ENCODE data around the gene COG3.

COG3 gene

DNA sequence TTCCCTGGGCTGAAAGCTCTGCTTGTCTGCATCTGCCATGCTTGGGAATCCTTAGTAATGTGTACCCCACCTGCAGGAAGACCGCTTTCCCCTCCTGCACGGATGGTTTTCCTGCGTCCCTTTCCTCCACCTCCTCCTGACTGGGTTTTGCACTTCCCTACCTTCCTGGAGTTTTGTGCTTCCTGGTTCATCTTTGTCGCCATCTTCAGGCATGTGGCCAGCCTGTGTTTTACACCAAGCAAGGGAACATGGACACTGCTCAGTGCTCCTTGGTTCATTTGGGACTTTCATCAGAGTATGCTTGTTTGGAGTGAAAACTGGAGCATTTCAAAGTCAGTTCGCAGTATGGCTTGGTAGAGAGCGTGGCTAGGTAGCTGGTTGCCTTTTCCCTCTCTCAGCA lies 120.1 kb downstream of the COG3 start:
- no peak for DNase-seq (ENCODE audit: low spot score)
- H3K4me3 ChIP-seq (ENCODE audit: severe bottlenecking), result no peak overlapping the region
- ATAC-seq (ENCODE audit: low read depth), result peak; percentile 42; the same call in 1 of the 3 replicates
- H3K9me3 ChIP-seq (ENCODE audit: severe bottlenecking), result no peaks in the 10 kb centered on the region
- H3K27ac ChIP-seq (ENCODE audit: poor library complexity, severe bottlenecking), result no peak overlapping the region
- H3K36me3 ChIP-seq (ENCODE audit: low read depth), result no peaks in the 10 kb centered on the region
- H3K27me3 ChIP-seq (ENCODE audit: insufficient read depth, poor library complexity, severe bottlenecking), result no peaks in the 10 kb centered on the region
- no peaks in the 10 kb centered on the region for H3K4me1 ChIP-seq (ENCODE audit: insufficient read depth, poor library complexity, severe bottlenecking)
- TF ChIP-seq, protein P1, sequence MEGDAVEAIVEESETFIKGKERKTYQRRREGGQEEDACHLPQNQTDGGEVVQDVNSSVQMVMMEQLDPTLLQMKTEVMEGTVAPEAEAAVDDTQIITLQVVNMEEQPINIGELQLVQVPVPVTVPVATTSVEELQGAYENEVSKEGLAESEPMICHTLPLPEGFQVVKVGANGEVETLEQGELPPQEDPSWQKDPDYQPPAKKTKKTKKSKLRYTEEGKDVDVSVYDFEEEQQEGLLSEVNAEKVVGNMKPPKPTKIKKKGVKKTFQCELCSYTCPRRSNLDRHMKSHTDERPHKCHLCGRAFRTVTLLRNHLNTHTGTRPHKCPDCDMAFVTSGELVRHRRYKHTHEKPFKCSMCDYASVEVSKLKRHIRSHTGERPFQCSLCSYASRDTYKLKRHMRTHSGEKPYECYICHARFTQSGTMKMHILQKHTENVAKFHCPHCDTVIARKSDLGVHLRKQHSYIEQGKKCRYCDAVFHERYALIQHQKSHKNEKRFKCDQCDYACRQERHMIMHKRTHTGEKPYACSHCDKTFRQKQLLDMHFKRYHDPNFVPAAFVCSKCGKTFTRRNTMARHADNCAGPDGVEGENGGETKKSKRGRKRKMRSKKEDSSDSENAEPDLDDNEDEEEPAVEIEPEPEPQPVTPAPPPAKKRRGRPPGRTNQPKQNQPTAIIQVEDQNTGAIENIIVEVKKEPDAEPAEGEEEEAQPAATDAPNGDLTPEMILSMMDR (IDR thresholded peaks at IDR 0.05; ENCODE audit: poor library complexity, severe bottlenecking), result peak; percentile 23
